Fibroblast of upper back skin (primary cell): Measurements from ENCODE around the gene MLH3.
"Not testable (repeated sequence)": the region's sequence is repeated elsewhere in the genome, so short reads cannot be mapped to it uniquely, and the experiment has no call there.

ENCODE experiments used
- DNase-seq: peaks from one replicate; pipeline ENCODE4 v3.0.0-alpha.2; 2013

Gene MLH3

GRCh38 chr14:75023108-75023507, 28.2 kb downstream of the MLH3 start:
- DNase-seq = no peak

GRCh38 chr14:75022655-75023054, 28.6 kb downstream of the MLH3 start:
- no peak for DNase-seq

- DNase-seq = no peak
Measured at GRCh38 chr14:75018694-75019093, 32.6 kb downstream of the MLH3 start.

DNA sequence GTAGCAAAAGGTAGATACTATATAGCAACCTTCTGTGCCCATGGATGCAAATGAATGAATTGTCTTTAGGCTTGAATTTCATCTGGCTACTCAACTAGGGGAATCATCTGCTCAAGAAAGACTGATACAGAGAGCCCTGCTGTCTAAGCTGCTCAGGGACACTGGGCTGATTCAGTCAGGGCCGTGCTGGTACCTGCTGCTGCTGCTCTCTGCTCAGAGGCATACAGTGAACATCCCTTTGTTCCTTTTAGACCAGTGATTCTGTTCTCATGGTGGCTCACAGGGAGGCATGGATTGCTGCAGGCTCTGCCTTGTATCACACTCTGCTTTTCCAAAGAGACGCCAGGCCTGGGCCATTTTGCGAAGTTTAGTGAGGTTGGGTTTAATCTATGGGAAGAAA, 34.5 kb downstream of the MLH3 start:
- no peak for DNase-seq

DNA sequence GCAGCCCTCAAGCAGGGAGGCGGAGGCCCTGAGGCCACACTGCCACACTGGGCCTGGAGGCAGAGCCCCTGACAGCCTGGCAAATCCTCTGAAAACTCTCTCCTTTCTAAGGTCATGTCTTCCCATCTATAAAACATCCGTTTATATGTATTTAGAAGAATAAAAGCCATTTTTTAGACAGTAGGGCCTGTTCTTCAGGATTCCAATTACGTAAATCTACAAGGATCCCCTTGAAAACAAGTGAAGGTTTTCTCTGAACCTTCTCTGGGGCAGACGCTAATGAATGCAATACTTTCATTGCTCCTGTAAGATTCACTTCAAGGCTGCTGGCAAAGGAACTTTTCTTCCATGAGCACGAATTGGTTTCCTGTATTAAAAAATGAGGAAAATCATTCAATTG, 35.8 kb downstream of the MLH3 start:
- no peak for DNase-seq

- DNase-seq = no peak
Measured at GRCh38 chr14:75013290-75013689, 38.0 kb downstream of the MLH3 start.

DNA sequence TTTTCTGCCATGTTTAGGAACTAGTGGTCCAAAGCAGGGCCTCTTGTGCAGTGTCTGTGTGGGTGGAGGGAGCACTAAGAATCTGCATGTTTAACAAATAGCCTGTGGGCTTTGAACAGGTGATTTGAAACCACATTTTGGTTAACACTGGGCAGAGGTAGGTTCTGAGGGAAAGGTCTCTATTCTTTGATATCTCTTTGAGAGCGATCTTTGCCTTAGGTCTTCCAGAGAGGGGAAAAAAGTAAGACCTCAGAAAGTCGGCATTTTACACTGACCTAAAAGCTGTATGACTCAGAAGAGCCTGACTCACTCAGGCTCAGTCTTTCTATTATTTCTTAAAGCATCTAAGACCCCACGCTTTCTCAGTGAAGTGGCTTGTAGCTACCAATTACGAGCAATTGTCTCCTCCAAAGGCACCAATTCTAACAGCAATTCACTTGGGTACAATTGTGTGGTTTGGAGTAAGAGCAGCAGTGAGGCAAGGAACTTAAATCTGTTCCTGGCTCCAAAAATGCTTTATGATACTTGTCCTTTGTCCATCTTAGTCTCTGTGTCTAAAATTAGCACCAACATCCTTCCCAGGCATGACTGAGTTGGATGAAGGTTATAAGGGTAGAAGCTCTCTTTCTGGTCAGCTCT, 39.8 kb downstream of the MLH3 start:
- DNase-seq = peak; percentile 72

- DNase-seq = no peak
Measured at GRCh38 chr14:75010472-75011093, 40.7 kb downstream of the MLH3 start.

GRCh38 chr14:75009176-75009575, 42.1 kb downstream of the MLH3 start:
- no peak for DNase-seq

- no peak for DNase-seq
Measured at GRCh38 chr14:75005357-75005756, 45.9 kb downstream of the MLH3 start.

DNA sequence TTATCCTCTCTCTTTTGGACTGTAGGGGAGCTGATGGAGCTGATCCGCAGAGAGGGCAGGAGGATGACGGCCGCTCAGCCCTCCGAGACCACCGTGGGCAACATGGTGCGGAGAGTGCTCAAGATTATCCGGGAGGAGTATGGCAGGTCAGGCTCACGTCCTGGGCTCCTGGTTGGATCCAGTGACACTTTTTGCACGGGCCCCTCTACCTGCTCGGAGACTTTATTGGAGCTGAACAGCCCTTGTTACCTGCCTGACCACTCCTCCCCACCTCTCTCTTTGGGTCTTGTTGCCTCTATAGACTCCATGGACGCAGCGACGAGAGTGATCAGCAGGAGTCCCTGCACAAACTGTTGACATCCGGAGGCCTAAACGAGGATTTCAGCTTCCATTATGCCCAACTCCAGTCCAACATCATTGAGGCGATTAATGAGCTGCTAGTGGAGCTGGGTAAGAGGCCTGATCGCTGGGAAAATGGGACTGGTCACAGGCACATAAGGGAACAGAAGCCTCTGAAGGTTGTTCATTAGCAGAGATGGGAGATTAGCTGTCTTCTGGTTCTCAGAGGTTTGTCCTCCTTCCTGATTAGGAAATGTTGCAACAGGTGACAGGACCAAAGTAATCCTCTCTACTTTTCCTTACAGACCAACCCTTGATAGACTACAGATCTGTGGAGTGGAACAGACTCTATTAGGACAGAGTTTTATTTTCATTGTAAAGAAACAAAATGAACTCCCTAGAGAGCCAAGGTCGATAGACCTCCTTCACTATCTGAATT, 47.8 kb downstream of the MLH3 start:
- no peak for DNase-seq

- peak; percentile 97 for DNase-seq
Measured at GRCh38 chr14:75002392-75003249, 48.6 kb downstream of the MLH3 start, which contains the start of gene EIF2B2. Gene EIF2B2 (plus strand): TSS chr14:75002921. CDS start chr14:75002991, 70 bp downstream.

- no peak for DNase-seq
Measured at GRCh38 chr14:75001899-75002298, 49.4 kb downstream of the MLH3 start.

DNA sequence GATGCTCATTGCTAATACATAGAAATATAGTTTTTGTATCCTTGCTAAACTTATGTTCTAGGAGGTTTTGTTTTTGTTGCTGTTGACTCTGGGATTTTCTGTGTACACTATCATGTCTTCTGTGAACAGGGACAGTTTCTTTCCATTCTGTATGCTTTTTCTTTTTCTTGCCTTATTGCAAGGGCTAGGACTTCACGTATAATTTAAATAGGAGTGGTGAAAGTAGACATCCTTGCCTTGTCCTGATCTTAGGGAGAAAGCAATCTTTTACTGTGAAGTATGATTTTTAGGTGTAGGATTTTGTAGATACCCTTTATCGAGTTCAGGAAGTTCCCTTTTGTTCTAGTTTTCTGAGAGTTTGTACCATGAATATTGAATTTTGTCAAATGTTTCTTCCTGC, 50.0 kb downstream of the MLH3 start:
- DNase-seq = no peak

DNA sequence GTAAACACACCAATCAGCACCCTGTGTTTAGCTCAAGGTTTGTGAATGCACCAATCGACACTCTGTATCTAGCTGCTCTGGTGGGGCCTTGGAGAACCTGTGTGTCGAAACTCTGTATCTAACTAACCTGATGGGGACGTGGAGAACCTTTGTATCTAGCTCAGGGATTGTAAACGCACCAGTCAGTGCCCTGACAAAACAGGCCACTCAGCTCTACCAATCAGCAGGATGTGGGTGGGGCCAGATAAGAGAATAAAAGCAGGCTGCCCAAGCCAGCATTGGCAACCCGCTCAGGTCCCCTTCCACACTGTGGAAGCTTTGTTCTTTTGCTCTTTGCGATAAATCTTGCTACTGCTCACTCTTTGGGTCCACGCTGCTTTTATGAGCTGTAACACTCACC, 55.5 kb downstream of the MLH3 start:
- not testable (repeated sequence) for DNase-seq

GRCh38 chr14:74994182-74994581, 57.1 kb downstream of the MLH3 start:
- not testable (repeated sequence) for DNase-seq

GRCh38 chr14:74988993-74989392, 62.3 kb downstream of the MLH3 start:
- DNase-seq = no peak

GRCh38 chr14:74988131-74988530, 63.1 kb downstream of the MLH3 start:
- DNase-seq = peak; percentile 42

- no peak for DNase-seq
Measured at GRCh38 chr14:74985806-74986205, 65.5 kb downstream of the MLH3 start.

- no peak for DNase-seq
Measured at GRCh38 chr14:74985028-74985310, 66.3 kb downstream of the MLH3 start.

DNA sequence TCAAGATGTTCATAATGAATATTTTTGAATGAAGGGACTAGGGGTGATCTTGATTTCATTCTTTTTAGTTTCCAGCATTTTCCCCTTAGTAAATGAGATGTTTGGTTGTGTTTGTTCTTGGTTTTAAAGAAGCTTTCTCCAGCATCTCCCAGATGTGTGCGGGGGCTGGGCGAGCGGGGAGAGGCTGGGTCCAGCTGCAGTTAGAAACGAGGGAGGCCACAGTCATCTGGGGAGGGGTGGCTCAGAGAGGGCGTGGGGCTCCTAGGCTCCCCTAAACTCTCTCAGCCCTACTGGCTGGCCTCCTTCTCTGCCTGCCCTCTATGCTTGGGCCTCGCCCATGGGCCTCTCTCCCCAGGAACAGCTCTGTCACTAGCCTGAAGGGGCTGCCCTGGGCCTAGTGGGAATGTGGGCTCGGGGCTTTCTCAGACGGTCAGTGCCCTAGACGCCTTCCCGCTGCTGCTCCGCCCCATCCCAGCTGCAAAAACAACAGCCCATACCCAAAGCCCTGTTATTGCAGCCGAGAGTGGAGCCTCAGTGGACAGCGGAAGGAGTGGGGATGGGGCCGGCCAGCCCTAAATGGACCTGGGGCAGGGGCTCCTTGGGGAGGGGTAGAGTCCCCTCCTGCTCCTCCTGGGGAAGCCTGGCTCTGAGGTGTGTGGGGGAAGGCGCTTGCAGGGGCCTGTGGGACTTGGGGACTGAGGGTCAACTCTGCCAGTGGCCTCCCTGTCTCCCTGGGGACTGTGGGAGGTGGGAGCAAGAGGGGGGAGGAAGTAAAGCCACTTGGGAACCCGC, 66.8 kb downstream of the MLH3 start:
- DNase-seq = no peak

- DNase-seq = no peak
Measured at GRCh38 chr14:74983343-74983742, 67.9 kb downstream of the MLH3 start.

DNA sequence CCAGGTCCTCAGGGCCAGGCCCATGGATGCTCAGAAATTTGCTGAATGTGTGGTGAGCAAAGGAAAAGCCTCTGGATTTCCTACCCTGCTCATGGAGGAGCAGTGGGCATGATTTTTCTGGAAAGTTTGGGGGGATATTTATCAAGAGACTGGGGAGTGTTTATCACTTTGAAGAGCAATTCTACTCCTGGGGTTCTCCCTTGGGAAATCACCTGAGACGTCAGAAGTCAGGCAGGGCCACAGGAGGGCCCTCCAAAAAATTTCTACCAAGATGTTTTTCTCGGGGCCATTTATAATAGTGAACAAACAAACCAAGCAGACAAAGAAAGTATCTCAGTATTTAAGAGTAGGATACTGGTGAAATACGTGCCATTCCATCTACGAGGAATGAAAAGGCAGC, 68.6 kb downstream of the MLH3 start:
- DNase-seq = no peak
